Muscle of leg (tissue), 16 donors: ENCODE results near the gene C11orf52. TPM values are rescaled to one million over a fixed set of nuclear protein-coding genes. Genes with fewer than 3 reads are reported as not detected.
A peak's percentile ranks its signal among the peaks of the same experiment; 100 is the strongest.

ENCODE experiments used
- DNase-seq: peaks from one replicate; pipeline ENCODE4 v3.0.0; 2013
- H3K27ac ChIP-seq: one replicate; pipeline ENCODE4 v1.5.1; 2013; ENCODE audit warnings: mild to moderate bottlenecking, low read length, control low read depth
- H3K27me3 ChIP-seq: one replicate; pipeline ENCODE4 v1.6.1; 2013; ENCODE audit warnings: low read length; ENCODE audit not compliant: control insufficient read depth, insufficient read depth
- H3K36me3 ChIP-seq: one replicate; pipeline ENCODE4 v1.6.1; 2013; ENCODE audit warnings: low read length; ENCODE audit not compliant: control insufficient read depth, insufficient read depth
- H3K4me1 ChIP-seq: one replicate; pipeline ENCODE4 v1.6.1; 2013; ENCODE audit warnings: low read length; ENCODE audit not compliant: control insufficient read depth, insufficient read depth
- H3K4me3 ChIP-seq: one replicate; pipeline ENCODE4 v1.5.1; 2013; ENCODE audit warnings: low read length, control low read depth
- H3K9me3 ChIP-seq: replicated peaks from 2 replicates; pipeline ENCODE4 v1.6.1; 2013; ENCODE audit warnings: low read depth, low read length; ENCODE audit not compliant: control insufficient read depth
- WGBS: methylation state at CpG from one replicate; pipeline ENCODE4 v1.1.5; 2013; ENCODE audit warnings: missing lambda C conversion rate; ENCODE audit not compliant: insufficient coverage; 5-methylcytosine and 5-hydroxymethylcytosine counted together
- long read RNA-seq, 11 donors: transcript quantifications; one replicate each; lab custom pipeline, GENCODE V29; 2026
- polyA plus RNA-seq, 8 donors: library from polyadenylated mRNA; unstranded; fragments of 120-200 nt; gene quantifications; one replicate each; pipeline versions ENCODE4 v1.2.1 to v1.2.3, GENCODE V29; 2013; ENCODE audit warnings: inconsistent platforms in 1 of 8, low replicate concordance in 1 of 8; ENCODE audit not compliant: insufficient read length in 8 of 8, insufficient read depth in 1 of 8
- total RNA-seq: library from RNA; stranded (reverse); fragments of 120-200 nt; gene quantifications from one replicate; pipeline ENCODE4 v1.2.4, GENCODE V29; 2013

The C11orf52 gene, protein sequence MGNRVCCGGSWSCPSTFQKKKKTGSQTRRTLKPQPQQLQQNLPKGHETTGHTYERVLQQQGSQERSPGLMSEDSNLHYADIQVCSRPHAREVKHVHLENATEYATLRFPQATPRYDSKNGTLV
- total RNA-seq (0.93 TPM), polyA plus RNA-seq (1 to 10 TPM; 1.7 to 4.8 (median 2.3) TPM)
- long read RNA-seq, donor 1: 0 reads
- long read RNA-seq, donor 2: 0 reads
- long read RNA-seq, donor 3: 0 reads
- long read RNA-seq, donor 4: 0 reads
- long read RNA-seq, donor 5, partial matches to known transcripts: 0 of 2 reads
- long read RNA-seq, donor 5, other reads (novel, unspliced or antisense): 0 of 2 reads
- long read RNA-seq, donor 6: 0 reads
- long read RNA-seq, donor 7, partial matches to known transcripts: 0 of 2 reads
- long read RNA-seq, donor 7, other reads (novel, unspliced or antisense): 0 of 2 reads
- long read RNA-seq, donor 8: 0 reads
- long read RNA-seq, donor 9: 0 reads
- long read RNA-seq, donor 10, partial matches to known transcripts: 0 of 1 reads
- long read RNA-seq, donor 10, other reads (novel, unspliced or antisense): 0 of 1 reads
- long read RNA-seq, donor 11, partial matches to known transcripts: 0 of 1 reads
- long read RNA-seq, donor 11, other reads (novel, unspliced or antisense): 0 of 1 reads

GRCh38 chr11:111918390-111919256 is at the start of gene C11orf52:
C11orf52 (plus strand) TSS chr11:111918913; CDS start chr11:111918973, 60 bp downstream.
- peak within 1 kb of the TSS; percentile 4 for H3K4me3 ChIP-seq
- WGBS: 7% methylated on average over 8 of the region's 19 CpGs
- peak; percentile 86 for DNase-seq
- no peaks in the 10 kb centered on the region for H3K9me3 ChIP-seq
- H3K4me1 ChIP-seq: peaks cover 32% of the 10 kb centered on the region
- peaks cover 11% of the 10 kb centered on the region for H3K36me3 ChIP-seq
- no peaks in the 10 kb centered on the region for H3K27me3 ChIP-seq
- H3K27ac ChIP-seq: peak within 1 kb of the TSS; percentile 81

DNA sequence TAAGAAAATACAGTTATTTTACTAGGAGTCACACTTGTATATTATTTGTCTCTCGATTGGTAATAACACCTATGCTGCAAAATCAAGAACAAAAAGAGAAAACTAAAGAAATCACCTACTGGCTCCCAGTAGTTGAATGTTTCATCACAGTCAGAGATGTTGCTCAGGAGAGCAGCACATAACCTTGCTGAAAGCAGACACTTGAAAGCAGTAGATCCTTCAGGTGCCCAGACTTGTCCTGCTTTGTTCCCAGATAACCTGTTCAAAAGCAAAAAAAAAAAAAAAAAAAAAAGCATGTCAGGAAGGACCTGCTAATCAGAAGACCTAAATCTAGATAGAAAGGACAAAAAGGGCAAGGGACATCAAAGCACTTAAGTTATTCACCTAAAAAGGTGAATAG is 48.6 kb upstream of the C11orf52 start:
- Histone ChIP-seq H3K9me3 (no peaks in the 10 kb centered on the region), H3K27me3 (no peaks in the 10 kb centered on the region), H3K4me1 (no peaks in the 10 kb centered on the region), H3K27ac (no peak overlapping the region), H3K4me3 (no peak overlapping the region), H3K36me3 (peaks cover 21% of the 10 kb centered on the region)
- no CpG with 5 or more reads among the region's 1 CpG for WGBS
- no peak for DNase-seq

DNA sequence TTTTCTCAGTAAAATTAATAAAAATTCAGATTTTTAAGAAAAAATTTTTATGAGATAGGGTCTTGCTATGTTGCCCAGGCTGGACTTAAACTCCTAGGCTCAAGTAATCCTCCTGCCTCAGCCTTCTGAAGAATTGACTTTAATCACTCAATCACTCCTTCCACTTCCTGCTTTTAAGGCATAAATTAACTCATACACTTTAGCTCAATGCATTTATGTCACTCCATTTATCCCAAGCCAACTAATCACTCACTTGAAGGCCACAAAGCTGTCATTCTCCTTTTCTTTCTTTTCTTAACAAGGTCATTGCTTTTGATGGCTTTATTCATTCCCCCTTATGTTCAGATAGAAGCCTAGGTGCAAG is 48.2 kb upstream of the C11orf52 start:
- Histone ChIP-seq H3K4me3 (peak overlapping the region; percentile 61), H3K27me3 (no peaks in the 10 kb centered on the region), H3K4me1 (no peaks in the 10 kb centered on the region), H3K27ac (peak overlapping the region; percentile 79), H3K36me3 (peaks cover 23% of the 10 kb centered on the region), H3K9me3 (no peaks in the 10 kb centered on the region)
- no peak for DNase-seq

DNA sequence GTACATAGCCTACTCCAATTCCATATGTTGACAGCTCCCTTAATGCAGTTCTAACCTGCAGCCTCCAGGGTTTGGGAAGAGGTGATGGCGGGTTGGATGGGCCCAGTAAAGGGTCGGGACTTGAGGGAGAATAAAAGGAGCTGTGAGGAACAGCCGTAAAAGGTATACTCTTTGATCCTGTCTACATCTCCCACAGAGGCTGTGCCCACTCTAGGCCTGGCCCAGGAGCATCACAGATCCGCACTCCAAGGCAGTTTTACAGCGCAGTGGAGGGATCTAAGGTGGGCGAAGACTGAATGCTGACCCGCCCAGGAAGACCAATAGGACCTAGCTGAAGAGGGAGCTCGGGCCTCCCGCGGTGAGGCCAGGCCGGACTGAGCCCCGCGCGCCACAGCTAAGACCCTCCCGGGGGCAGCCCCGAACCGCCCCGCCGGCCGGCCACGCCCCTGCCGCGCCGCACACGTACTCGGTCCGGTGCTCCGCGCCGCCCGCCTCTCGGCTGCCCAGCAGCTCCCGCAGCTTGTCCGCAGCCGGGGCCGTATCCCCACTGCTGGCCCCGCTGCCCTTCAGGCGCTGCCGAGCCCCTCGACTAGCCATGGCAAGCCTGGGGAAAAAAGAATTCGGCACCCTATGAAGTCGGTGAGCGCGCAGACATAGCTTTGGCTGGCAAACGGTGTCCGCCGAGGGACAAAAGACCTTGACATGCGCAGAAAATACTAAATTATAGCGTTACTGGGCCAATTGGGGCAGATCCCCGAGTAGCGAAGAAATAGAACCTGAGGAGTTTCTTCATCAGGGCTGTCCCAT is 47.6 kb upstream of the C11orf52 start, which contains the start of gene ALG9:
Gene ALG9 (minus strand): TSS at position 696 of the 807 bp plus-strand sequence. CDS start 99 bp downstream, at position 597.
- DNase-seq: peak; percentile 92
- H3K36me3 ChIP-seq: peaks cover 25% of the 10 kb centered on the region
- peak within 1 kb of the TSS; percentile 61 for H3K4me3 ChIP-seq
- H3K27me3 ChIP-seq: no peaks in the 10 kb centered on the region
- no peaks in the 10 kb centered on the region for H3K4me1 ChIP-seq
- under 1% methylated on average over 48 of the region's 51 CpGs for WGBS
- H3K9me3 ChIP-seq: no peaks in the 10 kb centered on the region
- peak within 1 kb of the TSS; percentile 79 for H3K27ac ChIP-seq

- H3K4me3 ChIP-seq: peak overlapping the region; percentile 61
- H3K9me3 ChIP-seq: no peaks in the 10 kb centered on the region
- H3K4me1 ChIP-seq: no peaks in the 10 kb centered on the region
- H3K36me3 ChIP-seq: peaks cover 23% of the 10 kb centered on the region
- H3K27me3 ChIP-seq: no peaks in the 10 kb centered on the region
- DNase-seq: peak; percentile 32
- H3K27ac ChIP-seq: peak overlapping the region; percentile 79
- no CpG with 5 or more reads among the region's 5 CpGs for WGBS
These were observed 47.0 kb upstream of the C11orf52 start for GRCh38 chr11:111871693-111872161.

DNA sequence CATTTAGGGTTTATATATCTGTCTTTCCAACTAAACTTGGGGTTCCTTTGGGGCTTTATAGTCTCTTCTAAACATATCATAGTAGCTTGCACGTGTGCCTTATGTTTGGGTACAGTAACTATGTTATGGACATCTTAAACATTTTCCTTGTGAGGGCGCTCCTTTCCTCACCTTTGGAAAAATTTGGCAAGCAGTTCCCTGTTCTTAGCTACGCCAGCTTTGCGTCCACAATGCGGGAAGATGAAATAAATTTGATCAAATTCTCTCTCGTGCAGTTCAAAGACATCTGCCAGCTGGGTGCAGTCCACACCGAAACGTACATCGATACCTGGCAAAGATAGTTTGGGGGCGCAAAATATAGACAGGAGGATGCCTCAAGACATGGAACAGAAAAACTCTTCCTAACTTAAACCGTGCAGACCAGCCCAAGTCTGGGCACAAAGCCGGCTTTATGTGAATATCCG is 40.3 kb upstream of the C11orf52 start:
- H3K9me3 ChIP-seq: no peaks in the 10 kb centered on the region
- 0% methylated on average over 7 of the region's 13 CpGs for WGBS
- no peak for DNase-seq

DNA sequence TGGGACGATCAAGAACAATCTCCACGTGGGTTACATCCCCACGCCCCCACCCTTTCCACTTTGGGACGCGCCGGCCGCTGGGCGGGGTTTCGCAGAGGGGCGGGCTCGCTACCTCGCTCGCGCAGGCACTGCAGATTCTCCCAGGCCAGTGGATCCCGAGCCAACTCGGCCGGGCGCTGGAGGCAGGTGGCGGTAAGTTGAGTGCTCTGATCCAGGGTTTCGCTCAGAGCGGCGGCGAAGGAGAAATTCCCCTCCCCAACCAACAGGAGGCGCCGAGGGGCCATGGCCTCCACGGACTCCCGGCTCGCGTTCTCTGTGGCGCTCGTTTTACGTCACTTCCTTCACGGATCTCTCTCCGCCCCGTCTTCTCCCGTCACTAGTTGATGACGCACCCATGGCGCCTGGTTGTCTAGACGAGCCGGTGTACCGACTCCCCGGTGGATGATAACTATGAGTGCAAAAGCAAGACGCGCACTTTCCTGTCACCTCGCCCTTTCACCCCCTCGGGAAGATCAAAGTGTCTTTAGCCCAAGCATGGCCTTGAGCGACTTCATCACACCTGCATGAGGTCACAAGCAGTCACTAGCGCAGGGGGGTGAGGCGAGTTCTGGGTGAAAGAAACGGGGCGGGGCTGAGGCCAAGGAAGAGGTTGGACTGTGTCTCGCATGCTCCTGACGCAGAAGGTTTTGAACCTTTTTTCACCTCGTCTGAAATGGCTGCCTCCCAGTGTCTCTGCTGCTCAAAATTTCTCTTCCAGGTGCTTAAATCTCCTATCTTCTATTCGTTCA is 39.7 kb upstream of the C11orf52 start, which contains the start of the genes CFAP68 and FDXACB1:
Gene CFAP68 (plus strand): TSS at position 693 of the 788 bp plus-strand sequence. CDS start 20 bp downstream, at position 713.
Gene FDXACB1 (minus strand): TSS at position 317 of the 788 bp plus-strand sequence. CDS start 33 bp downstream, at position 284.
- Histone ChIP-seq H3K27ac (peak within 1 kb of the TSS; percentile 94), H3K9me3 (no peaks in the 10 kb centered on the region), H3K4me3 (peak within 1 kb of the TSS; percentile 67), H3K4me1 (peaks cover 8% of the 10 kb centered on the region), H3K36me3 (peaks cover 6% of the 10 kb centered on the region), H3K27me3 (no peaks in the 10 kb centered on the region)
- WGBS: 0% methylated on average over 53 of the region's 55 CpGs
- DNase-seq: peak; percentile 99

More for the DNA sequence above, 40.3 kb upstream of the C11orf52 start:
- H3K36me3 ChIP-seq: peaks cover 6% of the 10 kb centered on the region
- peak overlapping the region; percentile 67 for H3K4me3 ChIP-seq
- H3K27me3 ChIP-seq: no peaks in the 10 kb centered on the region
- peaks cover 8% of the 10 kb centered on the region for H3K4me1 ChIP-seq
- peak overlapping the region; percentile 94 for H3K27ac ChIP-seq

DNA sequence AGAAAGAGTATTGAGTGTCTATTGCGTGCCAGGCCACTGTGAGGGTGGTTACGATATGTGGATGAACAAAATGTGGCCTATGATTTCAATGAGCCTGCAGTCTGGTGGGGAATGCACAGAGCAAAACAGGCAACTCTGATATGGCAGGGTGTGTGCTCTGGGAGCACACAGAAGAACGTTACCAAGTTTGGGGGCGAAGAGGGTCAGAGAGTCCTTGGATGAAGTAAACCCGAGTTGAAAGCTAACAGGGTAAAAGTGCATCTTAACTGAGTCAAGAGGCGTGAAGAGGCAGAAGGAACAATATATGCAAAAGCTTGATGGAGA is 39.1 kb upstream of the C11orf52 start:
- DNase-seq: no peak
- peaks cover 6% of the 10 kb centered on the region for H3K36me3 ChIP-seq
- H3K27ac ChIP-seq: peak overlapping the region; percentile 94
- 47% methylated on average over 6 of the region's 6 CpGs for WGBS
- H3K4me3 ChIP-seq: peak overlapping the region; percentile 67
- peaks cover 8% of the 10 kb centered on the region for H3K4me1 ChIP-seq
- H3K9me3 ChIP-seq: no peaks in the 10 kb centered on the region
- no peaks in the 10 kb centered on the region for H3K27me3 ChIP-seq
